Tibial nerve (tissue), 4 donors: ENCODE data around the gene PERM1. TPM values are rescaled to one million over a fixed set of nuclear protein-coding genes. Genes with fewer than 3 reads are reported as not detected.

Experiments used
- DNase-seq, 2 donors: peaks; one replicate each; pipeline ENCODE4 v3.0.0-alpha.2; 2019; ENCODE audit warnings: low spot score in 2 of 2
- H3K27ac ChIP-seq, 4 donors: fragments of 200-600 bp; sonication (generic) in 3 of 4; one replicate each; pipeline ENCODE4 v1.5.1; 2017 to 2019; ENCODE audit warnings: mild to moderate bottlenecking in 1 of 4
- H3K27me3 ChIP-seq, 2 donors: fragments of 200-600 bp; sonication (generic) in 1 of 2; one replicate each; pipeline versions ENCODE4 v1.5.1 to v1.6.0; 2017 to 2019
- H3K36me3 ChIP-seq, 3 donors: fragments of 200-600 bp; sonication (generic); one replicate each; pipeline ENCODE4 v1.5.1; 2018 to 2019
- H3K4me1 ChIP-seq, 4 donors: fragments of 200-600 bp; sonication (generic) in 3 of 4; one replicate each; pipeline ENCODE4 v1.5.1; 2017 to 2019
- H3K4me3 ChIP-seq, 4 donors: fragments of 200-600 bp; sonication (generic) in 3 of 4; one replicate each; pipeline ENCODE4 v1.5.1; 2017 to 2019; ENCODE audit warnings: mild to moderate bottlenecking in 1 of 4, moderate library complexity in 1 of 4
- H3K9me3 ChIP-seq, 4 donors: fragments of 200-600 bp; sonication (generic) in 3 of 4; one replicate each; pipeline ENCODE4 v1.5.1; 2017 to 2019
- CTCF ChIP-seq, 5 experiments: fragments of 200-600 bp in 3 of 5; fragments of 450-650 bp in 2 of 5; sonication (generic) in 3 of 5; IDR thresholded peaks; one replicate each; pipeline ENCODE4 v1.5.1; 2016 to 2019; ENCODE audit warnings: antibody characterized with exemption in 5 of 5, mild to moderate bottlenecking in 3 of 5, moderate library complexity in 2 of 5
- EP300 ChIP-seq, 2 donors: sonication (generic); formaldehyde crosslinking; IDR thresholded peaks; one replicate each; pipeline ENCODE4 v1.6.1; 2017; ENCODE audit warnings: antibody characterized with exemption in 2 of 2, mild to moderate bottlenecking in 1 of 2
- POLR2A ChIP-seq, 2 donors: fragments of 450-650 bp; IDR thresholded peaks; one replicate each; pipeline ENCODE4 v1.6.1; 2017; ENCODE audit warnings: antibody characterized with exemption in 2 of 2, mild to moderate bottlenecking in 2 of 2, moderate library complexity in 2 of 2
- WGBS, 2 donors: methylation state at CpG; one replicate each; pipeline ENCODE4 v1.1.5; 2018; 5-methylcytosine and 5-hydroxymethylcytosine counted together
- total RNA-seq, 4 donors: library from RNA; depleted of rRNA; stranded (reverse); fragments of >200 nt; gene quantifications; one replicate each; pipeline ENCODE4 v1.1.0, GENCODE V29; 2016

PERM1 gene
- total RNA-seq, 4 donors from 2014 or later, result 0.22 to 0.78 TPM; not detected in 2

- H3K9me3 ChIP-seq, result no peaks in the 10 kb centered on the region
- H3K36me3 ChIP-seq, result peaks cover 0 to 30% (median 0%) of the 10 kb centered on the region in 3 donors
- no peak overlapping the region for H3K4me3 ChIP-seq
- peaks cover 0 to 33% (median 16%) of the 10 kb centered on the region in 4 donors for H3K4me1 ChIP-seq
- no peak for TF ChIP-seq POLR2A (IDR thresholded peaks at IDR 0.05)
- no peak for TF ChIP-seq CTCF (IDR thresholded peaks at IDR 0.05)
- no peak for TF ChIP-seq EP300 (IDR thresholded peaks at IDR 0.05)
- 89 to 91% methylated on average over 35 of the region's 51 CpGs for WGBS, 2 donors
- DNase-seq, result no peak
- no peak overlapping the region for H3K27ac ChIP-seq
- H3K27me3 ChIP-seq, result peaks cover 0 to 34% of the 10 kb centered on the region in 2 donors
These were observed 17.0 kb downstream of the PERM1 start for GRCh38 chr1:964691-965525.

GRCh38 chr1:963746-964525 is 18.0 kb downstream of the PERM1 start:
- peaks cover 0 to 28% of the 10 kb centered on the region in 2 donors for H3K27me3 ChIP-seq
- H3K27ac ChIP-seq, result no peak overlapping the region
- no peaks in the 10 kb centered on the region for H3K9me3 ChIP-seq
- no peak overlapping the region for H3K4me3 ChIP-seq
- H3K4me1 ChIP-seq, result peaks cover 0 to 40% (median 22%) of the 10 kb centered on the region in 4 donors
- WGBS, 2 donors, result 88 to 92% methylated on average over 27 to 38 of the region's 47 CpGs
- DNase-seq, result no peak
- peaks cover 0 to 30% (median 0%) of the 10 kb centered on the region in 3 donors for H3K36me3 ChIP-seq
- TF ChIP-seq CTCF (IDR thresholded peaks at IDR 0.05) (no peak), POLR2A (IDR thresholded peaks at IDR 0.05) (no peak), EP300 (IDR thresholded peaks at IDR 0.05) (no peak)

- WGBS, 2 donors, result 80 to 92% methylated on average over 9 to 16 of the region's 16 CpGs
- no peak for DNase-seq
- Histone ChIP-seq H3K36me3 (peaks cover 0 to 30% (median 0%) of the 10 kb centered on the region in 3 donors), H3K4me3 (no peak overlapping the region), H3K4me1 (peaks cover 0 to 44% (median 26%) of the 10 kb centered on the region in 4 donors), H3K9me3 (no peaks in the 10 kb centered on the region), H3K27me3 (peaks cover 0 to 22% of the 10 kb centered on the region in 2 donors), H3K27ac (no peak overlapping the region)
- TF ChIP-seq POLR2A (IDR thresholded peaks at IDR 0.05), result no peak
- TF ChIP-seq CTCF (IDR thresholded peaks at IDR 0.05), result no peak
- no peak for TF ChIP-seq EP300 (IDR thresholded peaks at IDR 0.05)
These were observed 18.6 kb downstream of the PERM1 start for GRCh38 chr1:963301-963651.

- DNase-seq, result no peak
- TF ChIP-seq POLR2A (IDR thresholded peaks at IDR 0.05) (no peak), CTCF (IDR thresholded peaks at IDR 0.05) (no peak), EP300 (IDR thresholded peaks at IDR 0.05) (no peak)
- Histone ChIP-seq H3K27ac (no peak overlapping the region), H3K36me3 (peaks cover 0 to 30% (median 0%) of the 10 kb centered on the region in 3 donors), H3K27me3 (peaks cover 0 to 15% of the 10 kb centered on the region in 2 donors), H3K4me3 (no peak overlapping the region), H3K4me1 (peaks cover 1 to 50% (median 32%) of the 10 kb centered on the region in 4 donors), H3K9me3 (no peaks in the 10 kb centered on the region)
- WGBS, 2 donors, result 90 to 92% methylated on average over 44 to 57 of the region's 57 CpGs
These were observed 19.3 kb downstream of the PERM1 start for GRCh38 chr1:962381-963300.
